Suprapubic skin (tissue), 4 donors: ENCODE data around the gene FAM131C. TPM values are rescaled to one million over a fixed set of nuclear protein-coding genes. Genes with fewer than 3 reads are reported as not detected.

Source experiments
- DNase-seq, 2 donors: peaks; one replicate each; pipeline ENCODE4 v3.0.0-alpha.2; 2019; ENCODE audit warnings: low spot score in 2 of 2
- H3K27ac ChIP-seq: fragments of 200-600 bp; sonication (generic); one replicate; pipeline ENCODE4 v1.5.1; 2019
- H3K27me3 ChIP-seq: fragments of 200-600 bp; sonication (generic); one replicate; pipeline ENCODE4 v1.5.1; 2019
- H3K36me3 ChIP-seq: fragments of 200-600 bp; sonication (generic); one replicate; pipeline ENCODE4 v1.5.1; 2019
- H3K4me1 ChIP-seq: fragments of 200-600 bp; sonication (generic); one replicate; pipeline ENCODE4 v1.5.1; 2019
- H3K4me3 ChIP-seq: fragments of 200-600 bp; sonication (generic); one replicate; pipeline ENCODE4 v1.5.1; 2019; ENCODE audit warnings: mild to moderate bottlenecking
- H3K9me3 ChIP-seq: fragments of 200-600 bp; sonication (generic); one replicate; pipeline ENCODE4 v1.5.1; 2019
- EP300 ChIP-seq: sonication (generic); formaldehyde crosslinking; IDR thresholded peaks from one replicate; pipeline ENCODE4 v1.6.1; 2017; ENCODE audit warnings: antibody characterized with exemption
- POLR2A ChIP-seq, 2 donors: fragments of 450-650 bp; IDR thresholded peaks; one replicate each; pipeline ENCODE4 v1.6.1; 2017; ENCODE audit warnings: antibody characterized with exemption in 2 of 2, mild to moderate bottlenecking in 2 of 2, moderate library complexity in 2 of 2
- POLR2AphosphoS5 ChIP-seq, 3 donors: sonication (generic); formaldehyde crosslinking; IDR thresholded peaks; one replicate each; pipeline ENCODE4 v1.6.1; 2017; ENCODE audit warnings: antibody characterized with exemption in 3 of 3
- WGBS: methylation state at CpG from one replicate; pipeline ENCODE4 v1.1.5; 2018; 5-methylcytosine and 5-hydroxymethylcytosine counted together
- total RNA-seq, 4 donors: library from RNA; depleted of rRNA; stranded (reverse); fragments of >200 nt; gene quantifications; one replicate each; pipeline ENCODE4 v1.1.0, GENCODE V29; 2016
- TF ChIP-seq, protein P1 (sequence below), 2 donors: fragments of 200-600 bp in 1 of 2; fragments of 450-650 bp in 1 of 2; sonication (generic) in 1 of 2; IDR thresholded peaks; one replicate each; pipeline ENCODE4 v1.5.1; 2016 to 2019; ENCODE audit warnings: antibody characterized with exemption in 2 of 2, mild to moderate bottlenecking in 1 of 2, moderate library complexity in 1 of 2

The FAM131C gene
- total RNA-seq, 4 donors from 2014 or later = 0.72 to 1.6 (median 1.2) TPM; not detected in 1

DNA sequence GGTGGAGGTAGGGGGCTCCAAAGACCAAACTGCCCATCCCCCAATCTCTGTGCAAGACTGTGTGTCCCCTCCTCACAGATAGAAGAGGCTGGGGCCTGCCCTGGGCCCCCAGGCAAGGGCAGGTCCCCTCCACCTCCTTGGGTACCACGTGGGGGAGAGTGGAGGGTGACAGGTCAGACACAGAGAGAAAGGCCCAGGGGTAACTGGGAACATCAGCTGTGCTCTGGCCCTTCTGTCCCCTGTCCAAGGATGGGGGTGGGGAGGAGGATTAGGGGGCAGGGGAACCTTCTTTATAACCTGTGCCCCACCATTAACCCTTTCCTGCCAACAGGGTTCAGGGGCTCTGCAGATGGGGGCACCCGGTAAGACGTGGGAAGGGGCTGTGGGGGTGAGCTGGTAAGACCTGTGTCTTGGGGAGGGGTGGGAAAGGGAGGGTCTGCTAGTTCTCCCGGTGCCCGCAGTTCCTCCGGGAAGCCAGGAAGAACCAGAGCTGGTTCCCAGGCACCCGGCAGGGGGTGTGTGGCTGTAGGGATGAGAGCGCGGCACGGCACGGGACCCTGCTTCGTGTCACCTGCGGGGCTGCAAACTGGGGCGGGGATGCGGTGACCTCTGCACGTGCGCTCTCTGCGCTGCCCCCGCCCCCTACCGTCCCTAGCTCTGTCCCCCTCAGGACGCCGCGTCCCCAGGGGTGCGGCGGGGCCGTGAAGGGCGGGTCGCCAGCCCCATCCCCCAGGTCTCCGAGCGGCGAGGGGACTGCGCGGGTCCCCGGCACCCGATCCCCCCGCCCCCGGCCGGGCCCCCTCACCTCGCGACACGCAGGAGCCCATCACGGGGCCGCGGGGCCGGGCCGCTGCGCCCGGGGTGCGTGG, 601 bp downstream of the FAM131C start:
- DNase-seq = no peak
- H3K27ac ChIP-seq = no peak overlapping the region

DNA sequence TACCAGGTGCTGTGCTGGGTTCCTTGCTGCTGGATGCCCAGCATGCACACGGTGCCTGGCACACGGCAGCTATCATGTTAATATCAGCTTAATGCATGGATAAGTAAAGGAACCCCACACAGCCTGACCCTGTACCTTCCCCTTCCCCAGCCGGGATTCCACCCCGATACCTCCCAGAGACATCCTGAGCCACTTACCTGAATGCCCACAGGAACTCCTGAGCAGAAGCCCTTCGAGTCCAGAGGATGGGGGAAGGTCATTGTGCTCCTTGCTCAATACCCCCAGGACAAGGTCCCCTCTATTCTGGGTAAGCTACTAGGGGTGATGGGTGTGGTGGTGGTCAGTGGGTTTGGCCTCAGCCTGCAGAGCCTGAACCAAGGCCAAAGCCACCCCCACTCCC, 1.4 kb downstream of the FAM131C start:
- DNase-seq = no peak
- no peak for TF ChIP-seq POLR2A (IDR thresholded peaks at IDR 0.05)
- no peak for TF ChIP-seq POLR2AphosphoS5 (IDR thresholded peaks at IDR 0.05)
- TF ChIP-seq EP300 = no peak
- TF ChIP-seq, protein P1, sequence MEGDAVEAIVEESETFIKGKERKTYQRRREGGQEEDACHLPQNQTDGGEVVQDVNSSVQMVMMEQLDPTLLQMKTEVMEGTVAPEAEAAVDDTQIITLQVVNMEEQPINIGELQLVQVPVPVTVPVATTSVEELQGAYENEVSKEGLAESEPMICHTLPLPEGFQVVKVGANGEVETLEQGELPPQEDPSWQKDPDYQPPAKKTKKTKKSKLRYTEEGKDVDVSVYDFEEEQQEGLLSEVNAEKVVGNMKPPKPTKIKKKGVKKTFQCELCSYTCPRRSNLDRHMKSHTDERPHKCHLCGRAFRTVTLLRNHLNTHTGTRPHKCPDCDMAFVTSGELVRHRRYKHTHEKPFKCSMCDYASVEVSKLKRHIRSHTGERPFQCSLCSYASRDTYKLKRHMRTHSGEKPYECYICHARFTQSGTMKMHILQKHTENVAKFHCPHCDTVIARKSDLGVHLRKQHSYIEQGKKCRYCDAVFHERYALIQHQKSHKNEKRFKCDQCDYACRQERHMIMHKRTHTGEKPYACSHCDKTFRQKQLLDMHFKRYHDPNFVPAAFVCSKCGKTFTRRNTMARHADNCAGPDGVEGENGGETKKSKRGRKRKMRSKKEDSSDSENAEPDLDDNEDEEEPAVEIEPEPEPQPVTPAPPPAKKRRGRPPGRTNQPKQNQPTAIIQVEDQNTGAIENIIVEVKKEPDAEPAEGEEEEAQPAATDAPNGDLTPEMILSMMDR (IDR thresholded peaks at IDR 0.05) = no peak
- peaks cover 5% of the 10 kb centered on the region for H3K27me3 ChIP-seq
- H3K4me3 ChIP-seq = no peak overlapping the region
- H3K4me1 ChIP-seq = peaks cover 52% of the 10 kb centered on the region
- no peaks in the 10 kb centered on the region for H3K36me3 ChIP-seq
- H3K9me3 ChIP-seq = no peaks in the 10 kb centered on the region
- no peak overlapping the region for H3K27ac ChIP-seq
- WGBS = 85% methylated on average over 5 of the region's 5 CpGs

More for the DNA sequence above, 601 bp downstream of the FAM131C start:
- Histone ChIP-seq H3K9me3 (no peaks in the 10 kb centered on the region), H3K27me3 (peaks cover 5% of the 10 kb centered on the region), H3K4me3 (peak overlapping the region; percentile 63), H3K36me3 (no peaks in the 10 kb centered on the region), H3K4me1 (peaks cover 60% of the 10 kb centered on the region)
- TF ChIP-seq EP300 (no peak), POLR2AphosphoS5 (IDR thresholded peaks at IDR 0.05) (no peak), POLR2A (IDR thresholded peaks at IDR 0.05) (no peak)
- TF ChIP-seq, protein P1 (IDR thresholded peaks at IDR 0.05) = no peak
- WGBS = 16% methylated on average over 4 of the region's 49 CpGs

GRCh38 chr1:16071614-16072013, 1.8 kb downstream of the FAM131C start:
- no peak for TF ChIP-seq POLR2A (IDR thresholded peaks at IDR 0.05)
- TF ChIP-seq, protein P1 (IDR thresholded peaks at IDR 0.05) = no peak
- TF ChIP-seq EP300 = no peak
- TF ChIP-seq POLR2AphosphoS5 (IDR thresholded peaks at IDR 0.05) = no peak
- no peak for DNase-seq
- H3K27ac ChIP-seq = no peak overlapping the region
- H3K27me3 ChIP-seq = peaks cover 5% of the 10 kb centered on the region
- peaks cover 47% of the 10 kb centered on the region for H3K4me1 ChIP-seq
- H3K4me3 ChIP-seq = no peak overlapping the region
- H3K36me3 ChIP-seq = no peaks in the 10 kb centered on the region
- H3K9me3 ChIP-seq = no peaks in the 10 kb centered on the region
- WGBS = 93% methylated on average over 6 of the region's 6 CpGs

GRCh38 chr1:16070640-16071355, 2.7 kb downstream of the FAM131C start:
- 96% methylated on average over 6 of the region's 9 CpGs for WGBS
- H3K36me3 ChIP-seq = no peaks in the 10 kb centered on the region
- peaks cover 5% of the 10 kb centered on the region for H3K27me3 ChIP-seq
- H3K9me3 ChIP-seq = no peaks in the 10 kb centered on the region
- H3K27ac ChIP-seq = no peak overlapping the region
- no peak overlapping the region for H3K4me3 ChIP-seq
- no peak for DNase-seq
- H3K4me1 ChIP-seq = peaks cover 39% of the 10 kb centered on the region
- TF ChIP-seq, protein P1 (IDR thresholded peaks at IDR 0.05) = no peak
- TF ChIP-seq POLR2AphosphoS5 (IDR thresholded peaks at IDR 0.05) (no peak), EP300 (no peak), POLR2A (IDR thresholded peaks at IDR 0.05) (no peak)
